Measurements from ENCODE around the gene OR8B4. TPM values are rescaled to one million over a fixed set of nuclear protein-coding genes. Genes with fewer than 3 reads are reported as not detected.
"Not testable (repeated sequence)": the region's sequence is repeated elsewhere in the genome, so short reads cannot be mapped to it uniquely, and the experiment has no call there.

Gene OR8B4
- total RNA-seq, 1 experiment from 2014 or later, result not detected

DNA sequence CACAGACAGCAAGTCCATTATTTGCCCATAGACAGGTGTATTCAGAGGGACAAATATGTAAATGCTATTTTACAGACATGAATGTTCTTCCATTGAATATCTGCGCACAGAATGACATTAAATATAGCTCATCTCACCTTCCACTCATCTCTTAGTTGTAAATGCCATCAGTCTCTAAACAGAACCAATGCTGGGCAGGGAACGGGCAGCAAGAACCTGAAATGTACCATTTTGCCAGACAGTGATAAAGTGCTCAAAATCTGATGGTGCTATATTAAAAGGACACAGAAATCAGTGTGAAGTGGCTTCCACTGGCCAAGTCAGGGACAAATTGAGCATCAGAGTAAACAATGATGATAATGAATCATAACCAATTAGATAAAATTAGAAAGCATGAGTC lies 10.0 kb upstream of the OR8B4 start:
- in situ Hi-C loops (cut with HindIII; ENCODE audit: low pct_unique_long_range_greater_than_20kb, low sequenced_read_pairs), result no loop called here
- DNase-seq (ENCODE audit: low read depth, low spot score), result no peak

GRCh38 chr11:124429599-124429998 lies 4.9 kb upstream of the OR8B4 start:
- in situ Hi-C loops (cut with HindIII; ENCODE audit: low pct_unique_long_range_greater_than_20kb, low sequenced_read_pairs), result no loop called here

GRCh38 chr11:124421043-124421442 lies 3.6 kb downstream of the OR8B4 start:
- no peak for DNase-seq (ENCODE audit: low read depth, low spot score)
- in situ Hi-C loops (cut with HindIII; ENCODE audit: low pct_unique_long_range_greater_than_20kb, low sequenced_read_pairs), result no loop called here

More at GRCh38 chr11:124429599-124429998, 4.9 kb upstream of the OR8B4 start:
- DNase-seq (ENCODE audit: low read depth, low spot score), result no peak

DNA sequence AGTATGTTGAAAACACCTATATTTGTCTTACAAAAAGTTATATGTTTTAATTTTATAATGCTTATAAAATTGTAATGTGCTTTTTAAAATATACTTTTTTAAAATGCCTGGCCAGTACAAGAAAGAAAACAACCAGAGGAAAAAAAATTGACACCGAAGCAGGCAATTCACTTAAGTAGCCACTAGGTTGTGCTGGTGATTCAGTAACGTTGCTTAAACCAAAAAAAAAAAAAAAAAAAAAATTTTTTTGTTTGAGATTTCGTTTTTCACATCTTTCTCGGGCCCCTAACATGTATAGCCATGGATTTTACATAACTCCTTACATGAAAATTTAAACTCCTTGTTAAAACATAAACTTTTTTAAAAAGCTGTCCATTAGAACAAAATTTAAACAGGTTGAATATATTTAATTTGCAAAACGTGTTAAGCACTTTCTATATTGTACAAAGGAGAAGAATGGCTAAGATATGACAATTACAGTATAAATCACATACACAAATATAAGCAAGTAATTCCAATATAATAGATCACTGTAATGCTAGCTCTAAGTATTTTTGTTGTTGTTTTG lies 9.2 kb downstream of the OR8B4 start:
- in situ Hi-C loops (cut with HindIII; ENCODE audit: low pct_unique_long_range_greater_than_20kb, low sequenced_read_pairs), result no loop called here
- peak; percentile 43 for DNase-seq (ENCODE audit: low read depth, low spot score)

GRCh38 chr11:124409906-124410305 lies 14.8 kb downstream of the OR8B4 start:
- no peak for DNase-seq (ENCODE audit: low read depth, low spot score)
- in situ Hi-C loops (cut with HindIII; ENCODE audit: low pct_unique_long_range_greater_than_20kb, low sequenced_read_pairs), result no loop called here

DNA sequence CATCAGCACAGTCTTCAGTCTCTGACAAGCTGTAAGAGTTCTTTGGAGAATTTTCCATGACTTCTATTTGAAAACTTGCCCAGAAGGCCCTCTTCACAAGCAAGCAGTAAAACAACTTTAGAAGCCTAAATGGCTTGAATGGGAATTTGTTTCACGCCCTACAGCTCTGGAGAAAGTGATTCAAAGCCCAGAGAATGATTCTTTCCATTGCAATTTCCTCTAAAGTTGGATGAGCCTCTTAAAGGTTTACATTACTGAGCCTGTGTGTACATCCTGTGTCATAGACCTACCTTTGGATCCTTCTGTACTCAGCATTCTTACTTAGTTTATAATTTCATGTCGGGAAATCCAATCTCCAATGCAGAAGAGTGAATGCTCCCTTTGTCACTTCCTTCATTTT lies 19.1 kb downstream of the OR8B4 start:
- in situ Hi-C loops (cut with HindIII; ENCODE audit: low pct_unique_long_range_greater_than_20kb, low sequenced_read_pairs), result no loop called here
- no peak for DNase-seq (ENCODE audit: low read depth, low spot score)

- DNase-seq (ENCODE audit: low read depth, low spot score); in situ Hi-C loops (cut with HindIII; ENCODE audit: low pct_unique_long_range_greater_than_20kb, low sequenced_read_pairs): not testable (repeated sequence)
Observed at GRCh38 chr11:124403186-124403585, 21.5 kb downstream of the OR8B4 start.

- in situ Hi-C loops (cut with HindIII; ENCODE audit: low pct_unique_long_range_greater_than_20kb, low sequenced_read_pairs), result no loop called here
- DNase-seq (ENCODE audit: low read depth, low spot score), result peak; percentile 64
Observed at GRCh38 chr11:124402326-124402922, 22.2 kb downstream of the OR8B4 start.

GRCh38 chr11:124398924-124399323 lies 25.7 kb downstream of the OR8B4 start, which contains the start of gene OR8B3:
TSS of gene OR8B3 (minus strand) at chr11:124399024. CDS start at chr11:124397351, 1,673 bp downstream.
- in situ Hi-C loops (cut with HindIII; ENCODE audit: low pct_unique_long_range_greater_than_20kb, low sequenced_read_pairs), result no loop called here
- no peak for DNase-seq (ENCODE audit: low read depth, low spot score)

- DNase-seq (ENCODE audit: low read depth, low spot score); in situ Hi-C loops (cut with HindIII; ENCODE audit: low pct_unique_long_range_greater_than_20kb, low sequenced_read_pairs): not testable (repeated sequence)
Observed at GRCh38 chr11:124396847-124397246, 27.8 kb downstream of the OR8B4 start.

GRCh38 chr11:124394408-124394807 lies 30.3 kb downstream of the OR8B4 start:
- peak; percentile 8 for DNase-seq (ENCODE audit: low read depth, low spot score)
- in situ Hi-C loops (cut with HindIII; ENCODE audit: low pct_unique_long_range_greater_than_20kb, low sequenced_read_pairs), result no loop called here

DNA sequence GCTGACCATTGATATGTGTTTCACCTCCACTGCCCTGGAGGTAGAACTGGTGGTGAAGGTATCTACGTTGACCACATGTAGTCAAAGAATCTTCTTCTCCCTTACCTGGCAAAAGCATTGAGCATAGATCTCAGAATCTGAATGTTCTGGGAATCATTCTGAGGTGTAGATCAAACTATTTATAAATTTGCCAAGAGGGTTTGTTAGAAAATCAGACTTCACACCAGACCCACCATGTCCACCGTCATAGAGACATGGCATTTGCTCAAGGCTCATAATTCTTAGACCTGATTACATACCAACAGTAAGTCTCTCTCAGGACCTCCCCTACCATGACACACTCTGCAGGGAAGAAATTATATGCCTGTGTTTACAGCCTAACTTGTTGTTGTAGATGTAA lies 40.3 kb downstream of the OR8B4 start, which contains the start of gene OR8B2:
TSS of gene OR8B2 (minus strand) at position 101 of the 400 bp plus-strand sequence. CDS start 1,156 bp downstream, outside the sequence.
- in situ Hi-C loops (cut with HindIII; ENCODE audit: low pct_unique_long_range_greater_than_20kb, low sequenced_read_pairs), result no loop called here
- DNase-seq (ENCODE audit: low read depth, low spot score), result no peak

DNA sequence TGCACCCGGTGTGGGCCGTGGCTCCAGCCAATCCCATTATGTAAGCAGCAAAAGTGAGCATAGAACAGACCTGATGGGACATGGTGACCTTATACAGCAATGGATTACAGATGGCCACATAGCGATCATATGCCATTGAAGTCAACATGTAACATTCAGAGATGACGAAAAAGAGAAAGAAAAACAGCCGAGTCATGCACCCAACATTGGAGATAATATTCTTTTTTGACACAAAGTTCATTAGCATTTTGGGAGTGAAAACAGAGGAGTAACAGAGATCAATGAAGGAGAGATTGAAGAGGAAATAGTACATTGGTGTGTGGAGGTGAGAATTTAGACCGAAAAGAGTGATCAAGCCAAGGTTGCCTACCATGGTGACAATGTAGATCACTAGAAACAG lies 41.8 kb downstream of the OR8B4 start:
- in situ Hi-C loops (cut with HindIII; ENCODE audit: low pct_unique_long_range_greater_than_20kb, low sequenced_read_pairs); DNase-seq (ENCODE audit: low read depth, low spot score): not testable (repeated sequence)

GRCh38 chr11:124380585-124380984 lies 44.1 kb downstream of the OR8B4 start:
- in situ Hi-C loops (cut with HindIII; ENCODE audit: low pct_unique_long_range_greater_than_20kb, low sequenced_read_pairs), result no loop called here
- no peak for DNase-seq (ENCODE audit: low read depth, low spot score)

DNA sequence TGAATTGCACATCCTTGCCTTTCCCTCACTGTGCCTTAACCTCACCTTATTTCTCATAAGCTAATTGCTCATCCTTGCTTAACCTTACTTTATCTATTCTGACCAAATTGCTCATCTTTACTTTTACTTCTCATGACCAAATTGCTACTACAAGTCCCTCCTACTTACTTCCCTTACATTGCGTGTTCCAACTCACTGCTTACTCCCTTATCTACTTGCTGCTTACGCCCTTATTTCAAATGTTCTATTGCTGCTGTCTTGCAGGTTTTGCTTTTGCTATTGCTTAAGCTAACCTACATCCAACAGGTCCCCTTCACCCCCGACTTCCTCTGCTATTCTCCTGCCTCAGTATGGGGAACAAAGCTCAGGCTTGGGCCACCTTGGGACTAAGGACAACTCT lies 48.4 kb downstream of the OR8B4 start:
- DNase-seq (ENCODE audit: low read depth, low spot score), result no peak
- in situ Hi-C loops (cut with HindIII; ENCODE audit: low pct_unique_long_range_greater_than_20kb, low sequenced_read_pairs), result no loop called here

Other genes with a start within 250 kb of the OR8B4 start
- gene OR10D3, start 241.5 kb downstream of the OR8B4 start, total RNA-seq (2014; rRNA removed; shearing (Covaris generic)), result not detected in 2 replicates
- gene OR8G1, start 183.8 kb downstream of the OR8B4 start, total RNA-seq (2014; rRNA removed; shearing (Covaris generic)), result not detected in 2 replicates
- gene OR8G5, start 168.5 kb downstream of the OR8B4 start, total RNA-seq (2014; rRNA removed; shearing (Covaris generic)), result not detected in 2 replicates
- not detected in 2 replicates for gene OR8D1, start 110.9 kb downstream of the OR8B4 start, total RNA-seq (2014; rRNA removed; shearing (Covaris generic))
- not detected in 2 replicates for gene OR8D2, start 104.7 kb downstream of the OR8B4 start, total RNA-seq (2014; rRNA removed; shearing (Covaris generic))
- gene OR8B2, start 40.4 kb downstream of the OR8B4 start, total RNA-seq (2014; rRNA removed; shearing (Covaris generic)), result not detected in 2 replicates
- not detected in 2 replicates for gene OR8B3, start 25.8 kb downstream of the OR8B4 start, total RNA-seq (2014; rRNA removed; shearing (Covaris generic))
- not detected in 2 replicates for gene OR8B8, start 20.8 kb upstream of the OR8B4 start, total RNA-seq (2014; rRNA removed; shearing (Covaris generic))
- gene OR8B12, start 118.8 kb upstream of the OR8B4 start, total RNA-seq (2014; rRNA removed; shearing (Covaris generic)), result not detected in 2 replicates
- not detected in 2 replicates for gene OR8A1, start 145.1 kb upstream of the OR8B4 start, total RNA-seq (2014; rRNA removed; shearing (Covaris generic))
- not detected in 2 replicates for gene PANX3, start 186.6 kb upstream of the OR8B4 start, total RNA-seq (2014; rRNA removed; shearing (Covaris generic))
- 19.1 and 22.0 TPM in 2 replicates for gene TBRG1, start 198.0 kb upstream of the OR8B4 start, total RNA-seq (2014; rRNA removed; shearing (Covaris generic))
- 27.9 and 29.1 TPM in 2 replicates for gene SIAE, start 248.9 kb upstream of the OR8B4 start, total RNA-seq (2014; rRNA removed; shearing (Covaris generic))
- 7.9 and 9.6 TPM in 2 replicates for gene SPA17, start 249.0 kb upstream of the OR8B4 start, total RNA-seq (2014; rRNA removed; shearing (Covaris generic))

Measured in SK-MEL-5 (cell line).